ENCODE data around the gene ECE1.
"Not testable (repeated sequence)": the region's sequence is repeated elsewhere in the genome, so short reads cannot be mapped to it uniquely, and the experiment has no call there.

ECE1 gene

GRCh38 chr1:21175324-21175669, 115.0 kb downstream of the ECE1 start:
- no peak for DNase-seq

- peak; percentile 51 for DNase-seq
These were observed 115.5 kb downstream of the ECE1 start for GRCh38 chr1:21174654-21175323.

GRCh38 chr1:21174230-21174629, 116.0 kb downstream of the ECE1 start:
- no peak for DNase-seq

GRCh38 chr1:21173096-21173495, 117.2 kb downstream of the ECE1 start:
- not testable (repeated sequence) for DNase-seq

- peak; percentile 73 for DNase-seq
These were observed 119.4 kb downstream of the ECE1 start for GRCh38 chr1:21170837-21171236.

- no peak for DNase-seq
These were observed 121.8 kb downstream of the ECE1 start for GRCh38 chr1:21168444-21168843.
